GM19455 (cell line): ENCODE data around the gene ELF1.
"Not testable (repeated sequence)": the region's sequence is repeated elsewhere in the genome, so short reads cannot be mapped to it uniquely, and the experiment has no call there.

ENCODE experiments used
- ATAC-seq: cut with Tn5 transposase; IDR thresholded peaks from one replicate; pipeline ENCODE4 v1.9.1; 2021; ENCODE audit not compliant: unreplicated experiment

Gene ELF1

DNA sequence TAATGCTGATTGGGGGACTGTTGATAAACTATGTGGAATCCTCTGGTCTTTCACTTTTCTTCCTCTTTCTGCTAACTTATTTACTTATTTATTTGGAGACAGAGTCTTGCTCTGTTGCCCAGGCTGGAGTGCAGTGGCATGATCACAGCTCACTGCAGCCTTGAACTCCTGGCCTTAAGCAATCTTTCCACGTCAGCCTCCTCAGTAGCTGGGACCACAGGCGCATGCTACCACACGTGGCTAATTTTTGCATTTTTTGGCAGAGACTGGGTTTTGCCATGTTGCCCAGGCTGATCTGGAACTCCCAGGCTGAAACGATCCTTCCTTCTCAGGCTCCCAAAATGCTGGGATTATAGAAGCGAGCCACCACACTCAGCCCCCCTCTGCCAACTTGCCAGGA, 77.5 kb downstream of the ELF1 start:
- no peak for ATAC-seq

- no peak for ATAC-seq
Measured at GRCh38 chr13:40940841-40941240, 78.3 kb downstream of the ELF1 start.

DNA sequence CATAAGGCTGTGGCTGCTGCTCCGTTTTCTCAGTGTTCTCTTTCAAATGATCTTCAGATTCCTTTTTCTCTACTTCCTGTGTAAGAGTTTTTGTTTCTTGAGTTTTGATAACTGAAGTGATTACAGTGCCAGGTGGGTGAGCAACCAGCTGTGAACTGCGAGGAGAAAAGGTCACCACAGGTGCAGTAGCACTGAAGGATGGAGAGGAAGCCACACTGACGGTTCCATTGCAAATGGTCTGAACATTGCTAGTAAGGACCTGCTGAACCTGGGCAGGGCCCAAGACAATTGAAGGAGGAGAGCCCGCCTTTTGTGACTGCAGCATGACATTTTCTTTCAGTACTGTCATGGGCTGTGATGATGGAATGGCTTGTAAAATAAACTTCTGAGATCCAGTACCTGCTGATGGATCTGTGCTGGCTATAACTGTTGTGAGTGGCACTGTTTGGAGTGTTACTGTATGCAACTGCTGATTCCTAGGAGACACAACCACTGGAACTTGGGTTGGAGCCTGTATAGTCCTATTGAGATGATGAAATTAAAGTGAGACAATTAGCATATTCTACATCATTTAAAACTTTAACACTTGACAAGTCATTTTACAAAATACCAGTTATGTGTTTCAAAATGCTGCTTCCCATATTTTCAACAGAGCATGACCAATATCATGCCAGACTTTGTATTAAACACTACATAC, 85.5 kb downstream of the ELF1 start:
- ATAC-seq = no peak

- no peak for ATAC-seq
Measured at GRCh38 chr13:40932252-40932651, 86.9 kb downstream of the ELF1 start.

DNA sequence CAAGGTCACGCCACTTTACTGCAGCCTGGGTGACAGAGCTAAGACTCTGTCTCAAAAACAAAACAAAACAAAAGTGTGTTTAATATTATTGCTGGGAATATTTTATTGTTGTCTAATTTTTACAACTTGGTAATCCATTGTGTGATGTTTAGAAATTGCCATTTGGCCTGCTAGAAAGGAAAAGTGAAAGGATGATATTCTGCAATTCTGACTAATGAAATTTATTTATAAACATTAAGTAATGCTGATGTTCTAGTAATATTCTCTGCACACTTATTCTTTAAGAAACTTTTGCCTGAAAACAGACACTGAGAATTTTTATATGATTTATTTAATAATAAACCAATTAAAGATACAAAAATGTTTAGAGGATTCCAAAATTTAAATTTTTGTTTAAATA, 87.4 kb downstream of the ELF1 start:
- ATAC-seq = no peak

DNA sequence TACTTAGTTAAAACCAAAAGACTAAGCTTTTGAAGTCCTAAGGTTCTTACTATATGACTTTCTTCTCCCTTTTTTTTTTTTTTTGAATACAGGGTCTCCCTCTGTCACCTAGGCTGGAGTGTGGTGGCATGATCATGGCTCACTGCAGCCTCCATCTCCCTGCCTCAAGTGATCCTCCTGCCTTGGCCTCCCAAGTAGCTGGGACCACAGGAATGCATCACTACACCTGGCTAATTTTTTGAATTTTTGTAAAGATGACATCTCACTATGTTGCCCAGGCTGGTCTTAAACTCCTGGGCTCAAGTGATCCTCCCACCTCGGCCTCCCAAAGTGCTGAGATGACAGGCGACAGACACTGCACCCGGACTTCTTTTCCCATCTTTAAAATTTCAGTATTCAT, 89.2 kb downstream of the ELF1 start:
- not testable (repeated sequence) for ATAC-seq

DNA sequence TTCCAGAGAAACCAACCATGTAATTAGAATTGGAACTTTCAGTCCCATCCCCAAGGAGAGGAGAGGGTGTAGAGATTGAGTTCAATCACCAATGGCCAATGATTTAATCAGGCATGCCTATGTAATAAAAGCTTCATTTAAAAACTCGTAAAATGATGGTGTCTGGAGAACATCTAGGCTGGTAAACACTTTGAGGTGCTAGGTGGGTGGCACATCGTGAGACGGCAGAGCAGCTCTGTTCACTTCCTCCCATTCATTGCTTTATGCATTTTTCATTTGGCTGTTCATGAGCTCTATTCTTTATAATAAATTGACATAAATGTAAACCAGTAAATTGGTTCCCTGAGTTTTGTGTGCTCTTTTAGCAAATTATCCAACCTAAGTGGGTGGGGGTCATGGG, 90.1 kb downstream of the ELF1 start:
- ATAC-seq = no peak

GRCh38 chr13:40927929-40928328, 91.2 kb downstream of the ELF1 start:
- ATAC-seq = no peak

GRCh38 chr13:40923867-40924266, 95.2 kb downstream of the ELF1 start:
- ATAC-seq = no peak

GRCh38 chr13:40922437-40923040, 96.6 kb downstream of the ELF1 start:
- no peak for ATAC-seq

DNA sequence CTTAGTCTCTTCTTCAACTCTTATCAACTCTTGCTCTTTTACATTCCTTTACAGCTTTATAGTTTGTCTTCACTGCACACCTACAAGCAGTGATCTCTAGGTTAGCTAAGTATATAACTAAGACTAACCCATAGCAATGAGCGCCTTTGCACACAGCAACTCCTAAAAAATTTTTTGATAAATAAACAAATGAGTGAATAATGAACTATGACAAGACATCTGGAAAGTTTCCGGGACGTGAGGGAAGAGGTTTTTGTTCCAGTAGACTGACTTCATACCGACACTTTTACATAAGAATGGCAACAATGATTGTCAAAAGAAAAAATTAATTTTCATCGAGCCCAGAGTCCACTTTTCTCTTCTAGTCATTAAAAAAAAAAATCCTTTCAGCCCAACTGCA, 98.3 kb downstream of the ELF1 start:
- no peak for ATAC-seq

DNA sequence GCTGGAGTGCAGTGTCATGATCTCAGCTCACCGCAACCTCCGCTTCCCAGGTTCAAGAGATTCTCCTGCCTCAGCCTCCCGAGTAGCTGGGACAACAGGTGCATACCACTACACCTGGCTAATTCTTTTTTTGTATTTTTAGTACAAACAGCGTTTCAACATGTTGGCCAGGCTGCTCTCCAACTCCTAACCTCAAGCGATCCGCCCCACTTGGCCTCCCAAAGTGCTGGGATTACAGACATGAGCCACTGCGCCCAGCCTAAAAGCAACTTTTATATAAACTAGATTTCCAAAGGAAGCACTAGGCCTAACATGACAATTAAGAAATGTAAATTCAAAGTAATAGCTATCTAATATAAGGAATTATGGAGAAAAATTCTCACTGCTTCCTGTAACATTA, 99.2 kb downstream of the ELF1 start:
- ATAC-seq = not testable (repeated sequence)

DNA sequence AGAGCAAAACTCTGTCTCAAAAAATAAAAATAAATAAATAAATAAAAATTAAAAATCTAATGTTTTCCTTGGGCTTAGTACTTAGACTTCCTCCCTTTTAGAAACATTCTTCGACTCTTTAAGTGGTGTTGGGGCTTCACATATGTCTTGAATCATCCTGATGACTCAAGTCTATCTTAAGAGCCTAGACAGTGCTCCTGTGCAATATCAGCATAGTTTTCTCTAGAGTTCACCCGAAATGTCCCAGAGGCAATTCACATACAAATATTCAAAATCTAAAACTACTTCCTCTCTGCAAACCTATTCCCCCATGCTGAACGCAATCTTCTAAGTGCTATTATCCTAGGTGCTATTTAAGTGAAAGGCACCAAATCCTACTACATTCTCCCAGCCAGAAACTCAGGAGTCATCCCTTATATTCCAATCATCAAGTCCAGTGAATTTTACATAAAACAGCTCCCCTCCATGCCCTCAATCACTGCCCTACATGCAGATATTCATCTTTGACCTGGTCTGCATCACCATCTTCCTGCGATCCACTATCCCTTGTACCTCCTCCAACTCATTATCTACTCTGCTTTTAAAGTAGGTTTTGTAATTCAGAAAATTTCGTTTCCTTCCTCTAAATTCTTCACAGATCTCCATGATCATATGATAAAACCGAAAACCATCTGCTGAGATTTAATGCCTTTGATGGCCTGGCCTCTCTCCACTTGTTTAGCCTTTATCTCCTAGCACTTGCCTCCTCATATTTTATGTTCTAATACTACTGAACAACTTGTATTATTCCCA, 102.7 kb downstream of the ELF1 start:
- no peak for ATAC-seq

GRCh38 chr13:40914863-40915262, 104.3 kb downstream of the ELF1 start:
- ATAC-seq = not testable (repeated sequence)

DNA sequence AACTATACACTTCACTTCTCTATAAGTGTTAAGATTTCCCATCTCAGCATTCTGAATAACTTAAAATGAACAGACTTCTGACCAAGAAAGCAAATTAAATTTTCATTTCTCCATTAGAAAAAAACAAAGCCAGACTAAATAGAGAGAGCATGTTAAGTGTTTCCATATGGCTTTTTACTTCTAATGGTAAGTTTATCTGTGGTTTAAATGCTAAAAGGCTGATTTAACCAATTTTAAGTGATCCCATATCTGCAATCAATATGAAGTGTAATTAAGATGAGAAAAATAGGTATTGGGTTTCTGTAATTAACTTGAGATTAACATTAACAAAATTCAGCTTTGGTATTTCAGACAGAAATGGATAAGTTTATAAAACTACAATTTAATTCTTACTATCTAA, 107.8 kb downstream of the ELF1 start:
- ATAC-seq = no peak

- ATAC-seq = no peak
Measured at GRCh38 chr13:40910324-40911050, 108.6 kb downstream of the ELF1 start.

GRCh38 chr13:40909541-40910200, 109.4 kb downstream of the ELF1 start:
- ATAC-seq = not testable (repeated sequence)

DNA sequence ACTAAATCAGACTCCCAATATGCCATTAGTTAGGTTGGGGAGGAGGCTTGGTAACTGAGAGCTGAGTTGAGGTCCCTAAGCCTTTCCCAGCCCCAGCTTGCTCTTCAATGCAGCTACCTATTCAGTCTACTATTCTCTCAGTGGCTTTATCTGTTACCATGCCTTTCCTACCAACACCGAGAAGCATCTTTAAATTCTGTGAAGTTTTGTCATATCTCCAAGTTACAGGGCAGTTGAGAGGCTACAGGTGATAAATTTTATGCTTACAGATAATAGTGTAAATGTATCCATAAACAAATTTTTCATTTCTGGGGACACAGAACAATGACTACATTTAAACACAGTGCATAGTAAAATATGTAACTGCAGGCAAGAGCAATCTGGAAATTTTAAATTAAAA, 110.6 kb downstream of the ELF1 start:
- no peak for ATAC-seq

GRCh38 chr13:40901032-40901431, 118.1 kb downstream of the ELF1 start:
- not testable (repeated sequence) for ATAC-seq

DNA sequence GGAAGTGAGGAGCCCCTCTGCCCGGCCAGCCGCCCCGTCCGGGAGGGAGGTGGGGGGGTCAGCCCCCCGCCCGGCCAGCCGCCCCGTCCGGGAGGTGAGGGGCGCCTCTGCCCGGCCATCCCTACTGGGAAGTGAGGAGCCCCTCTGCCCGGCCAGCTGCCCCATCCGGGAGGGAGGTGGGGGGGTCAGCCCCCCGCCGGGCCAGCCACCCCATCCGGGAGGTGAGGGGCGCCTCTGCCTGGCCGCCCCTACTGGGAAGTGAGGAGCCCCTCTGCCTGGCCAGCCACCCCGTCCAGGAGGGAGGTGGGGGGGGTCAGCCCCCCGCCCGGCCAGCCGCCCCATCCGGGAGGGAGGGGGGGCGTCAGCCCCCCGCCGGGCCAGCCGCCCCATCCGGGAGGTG, 118.5 kb downstream of the ELF1 start:
- ATAC-seq = not testable (repeated sequence)

GRCh38 chr13:40897053-40897452, 122.1 kb downstream of the ELF1 start:
- no peak for ATAC-seq
